Mesothelial cell of epicardium (in vitro differentiated cells): ENCODE measurements around the gene BIRC5. TPM values are rescaled to one million over a fixed set of nuclear protein-coding genes. Genes with fewer than 3 reads are reported as not detected.

Experiments used
- DNase-seq, 2 experiments: peaks; one replicate each; pipeline ENCODE4 v3.0.0; 2021; ENCODE audit warnings: low spot score in 2 of 2; ENCODE audit not compliant: unreplicated experiment in 2 of 2
- H3K27ac Mint-ChIP-seq: 2 replicates; pipeline ENCODE4 v1.8.0; 2021; ENCODE audit warnings: mixed read lengths
- H3K27me3 Mint-ChIP-seq: 2 replicates; pipeline ENCODE4 v1.8.0; 2021; ENCODE audit warnings: low read depth, mixed read lengths
- H3K36me3 Mint-ChIP-seq: 2 replicates; pipeline ENCODE4 v1.8.0; 2021; ENCODE audit warnings: mixed read lengths
- H3K4me1 Mint-ChIP-seq: 2 replicates; pipeline ENCODE4 v1.8.0; 2021; ENCODE audit warnings: mixed read lengths
- H3K4me3 Mint-ChIP-seq: 2 replicates; pipeline ENCODE4 v1.8.0; 2021; ENCODE audit warnings: mild to moderate bottlenecking, moderate library complexity, mixed read lengths
- H3K9me3 Mint-ChIP-seq: 2 replicates; pipeline ENCODE4 v1.8.0; 2021; ENCODE audit warnings: mixed read lengths
- total RNA-seq: library from RNA; stranded (reverse); gene quantifications from 3 replicates; pipeline ENCODE4 v1.2.1, GENCODE V29; 2021
- TF ChIP-seq, protein P1 (sequence below): fragments of 200-600 bp; sonication (generic); IDR thresholded peaks from one replicate; pipeline ENCODE4 v1.5.0; 2021; ENCODE audit warnings: antibody characterized with exemption; ENCODE audit not compliant: unreplicated experiment

BIRC5 gene
- total RNA-seq, 1 donor from 2014 or later, result 22.8 TPM

DNA sequence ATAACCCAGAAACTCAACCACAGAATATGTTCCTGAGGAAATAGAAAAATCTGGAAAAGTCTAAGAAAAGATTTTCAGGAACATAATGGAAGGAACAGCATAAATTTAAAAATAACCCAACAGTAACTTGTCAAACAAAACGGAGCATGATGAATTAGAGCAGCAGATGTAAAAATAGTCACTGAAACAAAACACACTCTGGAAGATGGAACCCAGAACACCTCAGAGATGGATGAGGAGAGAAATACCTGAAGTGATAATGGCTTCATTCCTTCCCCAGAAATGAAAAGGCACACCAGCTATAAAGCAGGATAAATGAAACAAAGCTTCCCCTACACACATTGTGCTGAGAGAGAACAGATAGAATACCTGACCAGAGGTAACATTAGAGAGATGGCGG is 33.5 kb upstream of the BIRC5 start:
- H3K27ac Mint-ChIP-seq, result no peak overlapping the region

DNA sequence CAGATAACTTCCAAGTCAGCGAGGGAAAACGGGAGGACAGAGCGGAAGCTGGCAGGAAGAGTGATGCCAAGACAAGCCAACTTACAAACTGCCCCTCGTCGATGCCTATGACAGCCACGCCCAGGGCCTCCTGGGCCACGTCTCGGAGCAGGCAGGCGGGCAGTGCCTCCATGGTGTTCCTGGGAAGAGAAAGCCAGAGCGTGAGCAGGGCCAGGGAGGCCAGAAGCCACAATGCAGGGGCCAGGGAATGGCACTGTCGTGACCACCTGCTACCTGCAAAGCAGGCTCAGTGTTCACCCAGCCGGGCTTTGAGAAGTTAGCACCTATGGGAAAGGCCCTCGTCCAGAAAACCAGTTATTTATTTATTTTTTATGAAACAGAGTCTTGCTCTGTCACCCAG is 31.5 kb upstream of the BIRC5 start:
- Mint-ChIP-seq H3K9me3 (no peaks in the 10 kb centered on the region), H3K4me1 (peaks cover 17% of the 10 kb centered on the region), H3K27ac (no peak overlapping the region), H3K36me3 (peaks cover 22% of the 10 kb centered on the region), H3K27me3 (no peaks in the 10 kb centered on the region), H3K4me3 (no peak overlapping the region)
- TF ChIP-seq, protein P1, sequence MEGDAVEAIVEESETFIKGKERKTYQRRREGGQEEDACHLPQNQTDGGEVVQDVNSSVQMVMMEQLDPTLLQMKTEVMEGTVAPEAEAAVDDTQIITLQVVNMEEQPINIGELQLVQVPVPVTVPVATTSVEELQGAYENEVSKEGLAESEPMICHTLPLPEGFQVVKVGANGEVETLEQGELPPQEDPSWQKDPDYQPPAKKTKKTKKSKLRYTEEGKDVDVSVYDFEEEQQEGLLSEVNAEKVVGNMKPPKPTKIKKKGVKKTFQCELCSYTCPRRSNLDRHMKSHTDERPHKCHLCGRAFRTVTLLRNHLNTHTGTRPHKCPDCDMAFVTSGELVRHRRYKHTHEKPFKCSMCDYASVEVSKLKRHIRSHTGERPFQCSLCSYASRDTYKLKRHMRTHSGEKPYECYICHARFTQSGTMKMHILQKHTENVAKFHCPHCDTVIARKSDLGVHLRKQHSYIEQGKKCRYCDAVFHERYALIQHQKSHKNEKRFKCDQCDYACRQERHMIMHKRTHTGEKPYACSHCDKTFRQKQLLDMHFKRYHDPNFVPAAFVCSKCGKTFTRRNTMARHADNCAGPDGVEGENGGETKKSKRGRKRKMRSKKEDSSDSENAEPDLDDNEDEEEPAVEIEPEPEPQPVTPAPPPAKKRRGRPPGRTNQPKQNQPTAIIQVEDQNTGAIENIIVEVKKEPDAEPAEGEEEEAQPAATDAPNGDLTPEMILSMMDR, result no peak
- no peak for DNase-seq

More for the DNA sequence above, 33.5 kb upstream of the BIRC5 start:
- Mint-ChIP-seq H3K9me3 (no peaks in the 10 kb centered on the region), H3K4me3 (no peak overlapping the region), H3K4me1 (peaks cover 16% of the 10 kb centered on the region), H3K27me3 (no peaks in the 10 kb centered on the region), H3K36me3 (peaks cover 22% of the 10 kb centered on the region)
- TF ChIP-seq, protein P1, result no peak
- no peak for DNase-seq

DNA sequence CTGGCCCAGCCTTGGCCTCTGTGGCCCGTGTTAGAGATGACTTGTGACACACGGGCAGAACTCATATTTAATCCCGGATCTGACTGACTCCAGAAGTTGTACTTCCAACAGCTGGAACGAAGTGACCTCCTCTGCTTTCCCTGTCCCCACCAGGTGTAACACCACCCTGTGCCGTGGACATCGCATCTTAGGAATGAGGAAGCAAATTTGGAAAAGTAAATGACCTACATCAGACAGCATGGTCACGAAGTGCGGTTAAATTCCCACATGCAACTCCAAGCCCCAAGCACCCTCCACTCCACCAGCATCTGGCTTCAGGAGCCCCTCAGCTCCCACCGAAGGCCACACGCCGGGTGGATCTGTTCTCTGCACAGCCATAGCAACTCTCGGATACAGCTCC is 30.1 kb upstream of the BIRC5 start:
- Mint-ChIP-seq H3K4me1 (peaks cover 20% of the 10 kb centered on the region), H3K9me3 (no peaks in the 10 kb centered on the region), H3K27ac (no peak overlapping the region), H3K36me3 (peaks cover 19% of the 10 kb centered on the region), H3K27me3 (no peaks in the 10 kb centered on the region), H3K4me3 (no peak overlapping the region)
- DNase-seq, result no peak
- TF ChIP-seq, protein P1, result no peak

- no peak overlapping the region for H3K27ac Mint-ChIP-seq
- H3K27me3 Mint-ChIP-seq, result no peaks in the 10 kb centered on the region
- H3K4me3 Mint-ChIP-seq, result no peak overlapping the region
- no peaks in the 10 kb centered on the region for H3K9me3 Mint-ChIP-seq
- H3K36me3 Mint-ChIP-seq, result peaks cover 15% of the 10 kb centered on the region
- TF ChIP-seq, protein P1, result no peak
- H3K4me1 Mint-ChIP-seq, result peaks cover 20% of the 10 kb centered on the region
- DNase-seq, result no peak
Observed at GRCh38 chr17:78184351-78184750, 29.7 kb upstream of the BIRC5 start.

- Mint-ChIP-seq H3K9me3 (no peaks in the 10 kb centered on the region), H3K27me3 (no peaks in the 10 kb centered on the region), H3K36me3 (peaks cover 14% of the 10 kb centered on the region), H3K27ac (no peak overlapping the region), H3K4me3 (peak overlapping the region; percentile 81), H3K4me1 (peaks cover 20% of the 10 kb centered on the region)
- TF ChIP-seq, protein P1, result no peak
- DNase-seq, result no peak
Observed at GRCh38 chr17:78184868-78185267, 29.2 kb upstream of the BIRC5 start.
